OCI-LY1 (cell line): ENCODE measurements around the gene UNC5B.

ENCODE experiments used
- CTCF ChIP-seq: fragments of 200-600 bp; sonication (generic), shearing (Covaris generic); IDR thresholded peaks from 2 replicates; pipeline ENCODE4 v1.5.1; 2017; ENCODE audit warnings: mild to moderate bottlenecking, antibody characterized with exemption, low read length, moderate library complexity, mixed read lengths
- EZH2 ChIP-seq: fragments of 200-600 bp; sonication (generic), shearing (Covaris generic); IDR thresholded peaks from 2 replicates; pipeline ENCODE4 v1.8.0; 2017; ENCODE audit warnings: borderline replicate concordance, mixed run types, mild to moderate bottlenecking, antibody characterized with exemption, low read length, moderate library complexity, mixed read lengths

DNA sequence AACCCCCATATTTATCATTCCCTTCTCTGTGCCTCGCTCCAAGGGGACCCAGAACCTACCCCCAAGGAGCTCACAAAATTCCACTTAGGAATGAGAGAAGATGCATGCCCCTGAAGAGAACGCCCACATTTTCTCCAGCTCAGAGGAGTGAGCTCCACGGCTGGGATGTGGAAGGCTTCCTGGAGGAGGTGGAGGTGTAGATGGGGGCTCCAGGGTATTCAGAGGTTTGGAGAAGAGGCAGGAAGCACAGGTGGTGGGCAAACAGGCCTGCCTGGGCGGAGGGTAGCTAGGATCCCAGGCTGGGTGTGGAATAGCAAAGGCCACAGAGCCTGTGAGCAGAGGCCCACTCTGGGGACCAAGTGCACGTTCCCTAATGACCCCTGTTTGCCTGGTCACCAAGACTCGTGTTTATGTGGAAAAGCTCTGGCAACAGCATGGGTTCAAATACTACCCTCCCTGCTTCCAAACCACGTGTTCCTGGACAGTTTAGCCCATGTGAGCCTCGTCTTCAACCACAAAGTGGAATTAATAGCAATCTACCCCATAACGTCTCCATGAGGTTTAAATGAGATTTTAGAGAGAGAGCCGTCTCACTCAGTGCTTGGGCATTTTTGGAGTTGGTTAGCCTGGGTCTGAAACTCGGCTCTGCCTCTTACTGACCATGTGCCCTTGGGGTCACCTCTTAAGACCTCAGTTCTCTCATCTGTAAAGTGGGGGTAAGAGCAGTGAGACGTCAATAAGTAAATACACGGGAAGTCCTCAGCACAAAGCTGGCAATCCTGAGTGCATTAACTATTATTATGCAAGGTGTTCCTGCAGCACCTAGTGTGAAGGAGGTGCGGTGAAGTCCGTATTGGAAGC lies 24.7 kb downstream of the UNC5B start:
- TF ChIP-seq CTCF, result no peak
- no peak for TF ChIP-seq EZH2
